GM19324 (cell line): ENCODE data around the gene KRTAP12-4.
"Not testable (repeated sequence)": the region's sequence is repeated elsewhere in the genome, so short reads cannot be mapped to it uniquely, and the experiment has no call there.

Source experiments
- ATAC-seq: cut with Tn5 transposase; IDR thresholded peaks from one replicate; pipeline ENCODE4 v1.9.1; 2021; ENCODE audit warnings: mild to moderate bottlenecking, moderate library complexity; ENCODE audit not compliant: unreplicated experiment, low FRiP score

KRTAP12-4 gene

GRCh38 chr21:44637018-44637850 is 17.2 kb downstream of the KRTAP12-4 start, which contains the start of gene KRTAP10-10:
Gene KRTAP10-10 (plus strand): TSS chr21:44637356. CDS start chr21:44637418, 62 bp downstream.
- ATAC-seq: no peak

DNA sequence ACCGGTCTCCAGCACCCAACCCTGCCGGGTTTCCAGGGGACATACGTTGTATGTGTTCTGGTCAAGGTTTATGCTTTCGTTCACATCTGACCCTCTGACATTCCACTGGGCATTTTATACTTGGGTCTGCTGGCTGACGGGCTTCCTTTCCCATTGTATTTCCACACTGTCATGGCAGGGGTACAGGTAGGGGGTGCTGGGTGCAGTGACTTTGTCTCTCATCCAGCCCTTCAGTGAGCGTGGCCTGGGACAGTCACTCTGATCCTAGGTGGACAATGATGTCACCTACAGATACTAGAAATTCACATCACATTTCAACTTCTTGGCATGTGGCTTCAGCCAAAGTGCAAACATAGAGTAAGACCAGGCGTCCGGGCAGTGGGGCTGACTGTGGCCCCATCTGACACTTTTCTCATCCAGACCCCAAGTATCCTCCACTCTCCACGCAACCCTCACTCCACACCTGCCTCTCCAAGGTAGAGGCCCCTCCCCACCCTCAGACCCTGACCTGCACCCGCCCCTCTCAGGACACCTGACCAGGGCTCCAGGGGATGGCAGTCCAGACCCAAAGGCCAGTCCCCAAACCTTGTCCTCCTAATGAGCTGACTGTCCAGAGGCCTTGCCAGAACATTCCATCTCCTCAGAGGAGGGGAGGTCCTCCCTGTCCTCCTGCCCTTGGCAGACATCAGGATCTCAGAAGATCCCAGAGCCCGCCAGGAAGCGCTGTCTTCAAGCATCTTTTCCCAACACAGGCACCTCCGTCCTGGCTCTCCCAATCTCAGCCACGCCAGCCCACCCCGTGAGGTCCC is 18.0 kb downstream of the KRTAP12-4 start:
- no peak for ATAC-seq

DNA sequence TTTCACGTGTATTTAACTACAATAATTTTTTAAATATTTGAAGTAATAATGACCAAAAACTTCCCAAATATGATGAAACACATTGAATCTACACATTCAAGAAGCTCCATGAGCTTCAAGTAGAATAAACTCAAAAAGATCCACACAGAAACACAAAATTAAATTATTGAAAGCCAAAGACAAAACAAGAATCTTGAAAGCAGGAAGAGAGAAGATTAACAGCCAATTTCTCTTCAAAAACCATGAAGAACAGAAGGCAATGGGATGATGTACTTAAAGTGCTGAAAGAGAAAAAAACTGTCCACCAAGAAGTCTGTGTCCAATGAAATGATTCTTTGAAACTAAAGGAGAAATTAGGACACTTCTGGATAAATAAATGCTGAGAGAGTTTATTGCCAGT is 22.4 kb downstream of the KRTAP12-4 start:
- ATAC-seq: no peak

DNA sequence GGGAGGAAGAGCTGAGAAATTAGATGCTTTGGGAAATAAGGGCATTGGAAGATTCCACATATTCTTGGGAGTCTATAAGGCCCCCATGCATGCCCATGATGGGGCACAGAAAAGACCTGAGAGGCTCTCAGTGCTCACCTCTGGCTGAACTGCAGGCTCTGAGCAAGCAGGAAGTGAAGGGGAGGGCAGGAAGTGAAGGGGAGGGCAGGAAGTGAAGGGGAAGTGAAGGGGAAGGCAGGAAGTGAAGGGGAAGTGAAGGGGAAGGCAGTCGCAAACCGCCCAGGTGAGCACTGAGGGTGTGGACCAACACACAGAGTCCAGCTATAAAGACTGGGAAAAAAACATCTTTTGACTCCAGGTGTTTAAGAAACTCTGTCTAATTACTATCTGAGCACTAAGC is 24.0 kb downstream of the KRTAP12-4 start:
- ATAC-seq: no peak

- ATAC-seq: no peak
Measured at GRCh38 chr21:44628707-44629391, 25.6 kb downstream of the KRTAP12-4 start.

DNA sequence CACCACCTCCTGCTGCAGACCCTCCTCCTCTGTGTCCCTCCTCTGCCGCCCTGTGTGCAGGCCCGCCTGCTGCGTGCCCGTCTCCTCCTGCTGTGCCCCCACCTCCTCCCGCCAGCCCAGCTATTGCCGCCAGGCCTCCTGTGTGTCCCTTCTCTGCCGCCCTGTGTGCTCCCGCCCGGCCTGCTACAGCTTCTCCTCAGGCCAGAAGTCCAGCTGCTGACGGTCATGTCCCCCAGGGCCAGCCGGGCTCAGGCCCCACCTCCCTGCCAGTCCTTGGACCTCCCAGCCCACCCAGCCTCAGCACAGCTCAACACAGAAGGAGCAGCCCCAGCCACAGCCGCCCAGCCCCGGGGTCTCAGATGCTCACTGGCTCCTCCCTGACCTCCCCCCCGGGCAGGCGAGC is 26.6 kb downstream of the KRTAP12-4 start:
- ATAC-seq: not testable (repeated sequence)

DNA sequence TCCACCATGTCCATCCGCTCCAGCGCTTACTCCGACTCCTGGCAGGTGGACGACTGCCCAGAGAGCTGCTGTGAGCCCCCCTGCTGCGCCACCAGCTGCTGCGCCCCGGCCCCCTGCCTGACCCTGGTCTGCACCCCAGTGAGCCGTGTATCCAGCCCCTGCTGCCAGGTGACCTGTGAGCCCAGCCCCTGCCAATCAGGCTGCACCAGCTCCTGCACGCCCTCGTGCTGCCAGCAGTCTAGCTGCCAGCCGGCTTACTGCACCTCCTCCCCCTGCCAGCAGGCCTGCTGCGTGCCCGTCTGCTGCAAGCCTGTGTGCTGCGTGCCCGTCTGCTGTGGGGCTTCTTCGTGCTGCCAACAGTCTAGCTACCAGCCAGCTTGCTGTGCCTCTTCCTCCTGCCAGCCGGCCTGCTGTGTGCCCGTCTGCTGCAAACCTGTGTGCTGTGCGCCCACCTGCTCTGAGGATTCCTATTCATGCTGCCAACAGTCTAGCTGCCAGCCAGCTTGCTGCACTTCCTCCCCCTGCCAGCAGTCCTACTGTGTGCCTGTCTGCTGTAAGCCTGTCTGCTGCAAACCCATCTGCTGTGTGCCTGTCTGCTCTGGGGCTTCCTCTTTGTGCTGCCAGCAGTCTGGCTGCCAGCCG is 27.2 kb downstream of the KRTAP12-4 start:
- ATAC-seq: not testable (repeated sequence)

- ATAC-seq: no peak
Measured at GRCh38 chr21:44626673-44627143, 27.8 kb downstream of the KRTAP12-4 start, which contains the start of gene KRTAP10-9. Gene KRTAP10-9 (plus strand): TSS chr21:44627093. CDS start chr21:44627172, 79 bp downstream.

DNA sequence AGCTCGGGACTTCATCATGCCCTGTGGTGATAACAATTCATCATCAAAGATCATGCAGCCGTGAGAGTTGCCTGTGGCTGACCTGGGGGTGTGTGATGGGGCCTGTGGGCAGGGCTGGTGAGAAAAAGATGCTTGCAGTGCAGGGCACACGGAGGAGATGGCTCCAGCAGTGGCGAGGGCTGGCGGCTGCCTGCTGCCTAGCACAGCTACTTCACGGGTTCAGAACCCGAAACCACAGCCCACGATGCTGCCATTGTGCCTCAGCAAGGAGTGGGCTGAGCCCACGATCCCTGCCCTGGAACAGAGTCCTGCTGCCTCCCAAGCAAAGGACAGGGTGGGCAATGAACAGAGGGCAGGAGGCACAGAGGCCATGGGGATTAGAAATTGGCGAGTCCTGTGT is 28.2 kb downstream of the KRTAP12-4 start:
- ATAC-seq: no peak

DNA sequence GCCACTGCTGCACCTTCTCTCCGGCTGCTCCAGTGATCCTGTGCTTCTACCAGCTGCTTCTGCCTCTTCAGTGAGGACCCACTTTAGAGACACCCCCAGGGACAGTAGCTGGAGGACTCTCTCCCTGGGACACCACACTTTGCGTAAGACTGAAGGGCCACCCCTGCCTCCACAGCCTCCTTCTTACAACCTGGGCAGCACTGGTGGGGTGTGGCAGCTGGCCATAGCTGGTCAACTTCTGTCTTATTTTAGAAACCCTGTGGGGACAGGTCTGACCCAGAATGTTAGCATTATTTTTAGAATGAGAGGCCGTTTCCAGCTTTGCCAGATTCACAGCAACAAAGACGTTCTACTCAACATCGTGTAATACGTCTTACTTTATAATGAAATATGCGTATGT is 28.7 kb downstream of the KRTAP12-4 start:
- no peak for ATAC-seq

DNA sequence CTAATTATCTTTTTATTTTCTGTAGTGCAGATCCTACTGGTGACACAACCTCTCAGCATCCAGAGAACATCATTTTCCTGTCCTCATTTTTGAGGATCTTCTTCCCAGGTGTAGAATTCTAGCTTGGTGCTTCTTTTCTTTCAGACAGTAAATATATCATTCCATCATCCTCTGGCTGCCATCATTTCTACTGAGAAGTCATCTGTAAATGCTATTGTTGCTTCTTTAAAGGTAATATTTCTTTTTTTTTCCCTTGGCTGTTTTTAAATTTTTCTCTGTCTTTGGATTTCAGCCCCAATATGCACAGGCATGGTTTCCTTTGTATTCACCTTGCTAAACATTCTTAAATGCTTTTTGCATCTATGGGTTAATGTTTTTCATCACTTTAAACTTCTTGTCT is 30.9 kb downstream of the KRTAP12-4 start:
- ATAC-seq: no peak

GRCh38 chr21:44619886-44620285 is 34.6 kb downstream of the KRTAP12-4 start:
- no peak for ATAC-seq

DNA sequence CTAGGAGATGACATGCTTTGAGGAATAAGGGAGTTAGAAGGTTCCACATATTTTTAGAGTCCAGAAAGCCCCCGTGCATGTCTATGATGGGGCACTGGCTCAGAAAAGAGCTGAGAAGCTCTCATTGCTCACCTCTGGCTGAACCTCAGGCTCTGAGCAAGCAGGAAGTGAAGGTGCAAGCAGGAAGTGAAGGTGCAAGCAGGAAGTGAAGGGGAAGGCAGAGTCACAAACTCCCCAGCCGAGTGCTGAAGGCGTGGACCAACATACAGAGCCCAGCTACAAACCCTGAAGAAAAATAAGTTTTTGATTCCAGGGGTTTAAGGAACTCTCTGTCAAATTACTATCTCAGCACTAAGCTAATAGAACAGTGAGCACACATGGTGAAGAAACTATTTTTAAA is 35.5 kb downstream of the KRTAP12-4 start:
- no peak for ATAC-seq

DNA sequence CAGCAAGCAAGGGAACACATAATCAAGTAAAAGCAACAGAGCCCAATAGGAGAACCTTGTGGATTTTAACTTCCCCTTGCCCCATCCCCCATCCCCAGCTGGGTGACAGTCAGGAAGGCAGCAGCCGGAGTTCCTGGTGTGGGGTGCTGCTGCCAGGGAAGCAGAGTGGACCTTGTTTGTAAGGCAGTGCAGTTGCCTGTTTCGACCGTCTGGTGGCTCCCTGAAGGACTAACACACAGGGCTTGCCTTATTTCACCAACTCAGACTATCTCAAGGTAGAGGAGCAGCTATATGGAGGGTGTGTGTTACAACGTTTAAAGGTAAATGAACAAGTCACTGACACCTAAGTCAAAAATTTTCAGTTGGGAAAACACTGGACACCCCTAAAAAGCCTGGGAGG is 36.0 kb downstream of the KRTAP12-4 start:
- ATAC-seq: no peak

DNA sequence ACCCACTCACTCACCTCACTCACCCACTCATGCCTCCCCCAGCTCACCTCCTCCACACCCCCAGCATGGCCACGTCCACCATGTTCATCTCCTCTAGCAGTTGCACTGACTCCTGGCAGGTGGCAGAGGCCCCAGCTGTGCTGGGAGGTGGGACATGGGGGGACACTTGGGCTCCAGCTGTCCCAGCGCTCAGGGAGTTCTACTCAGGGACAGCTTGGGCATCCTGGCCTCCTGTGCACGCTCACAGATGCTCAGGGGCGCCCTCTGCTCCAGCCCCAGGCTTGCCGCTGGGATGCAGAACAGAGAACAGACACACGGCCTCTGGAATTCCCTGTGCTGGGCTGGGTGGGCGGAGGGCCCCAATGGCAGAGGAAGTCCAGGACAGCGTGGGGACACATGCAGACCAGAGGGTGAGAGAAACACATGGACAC is 37.4 kb downstream of the KRTAP12-4 start:
- ATAC-seq: no peak

GRCh38 chr21:44616591-44616926 is 37.9 kb downstream of the KRTAP12-4 start:
- no peak for ATAC-seq

DNA sequence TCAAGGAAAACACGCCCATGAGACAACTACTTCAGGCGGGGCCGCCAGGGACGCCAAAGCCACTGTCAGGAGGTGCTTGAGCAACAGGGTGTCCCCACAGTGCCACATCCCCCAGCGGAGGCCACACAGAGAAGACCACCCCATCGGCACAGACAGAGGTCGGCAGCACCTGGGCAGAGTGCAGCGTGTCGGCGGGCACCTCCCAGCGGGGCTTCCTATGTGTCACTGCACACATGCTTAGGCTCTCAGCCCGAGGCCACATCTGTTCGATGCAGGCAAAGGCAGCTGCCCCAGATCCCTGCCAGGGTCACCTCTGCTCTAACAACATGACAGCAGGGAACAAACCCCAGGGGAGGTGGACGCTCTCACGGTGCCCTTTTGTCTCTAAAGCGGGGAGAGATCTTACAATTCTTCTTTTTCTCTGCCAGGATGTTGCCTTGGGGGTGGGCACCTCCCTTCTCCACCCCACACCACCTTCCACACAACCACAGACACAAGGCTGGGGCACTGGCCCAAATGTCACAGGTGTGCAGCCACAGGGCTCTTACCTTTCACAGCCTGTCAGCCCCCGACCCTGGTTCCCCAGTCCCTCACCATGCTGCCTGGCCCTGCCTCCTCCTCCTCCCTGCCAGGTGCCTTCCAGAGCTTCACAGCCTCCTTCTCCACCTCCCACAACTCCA is 38.4 kb downstream of the KRTAP12-4 start:
- no peak for ATAC-seq

- no peak for ATAC-seq
Measured at GRCh38 chr21:44615466-44615865, 39.0 kb downstream of the KRTAP12-4 start.

DNA sequence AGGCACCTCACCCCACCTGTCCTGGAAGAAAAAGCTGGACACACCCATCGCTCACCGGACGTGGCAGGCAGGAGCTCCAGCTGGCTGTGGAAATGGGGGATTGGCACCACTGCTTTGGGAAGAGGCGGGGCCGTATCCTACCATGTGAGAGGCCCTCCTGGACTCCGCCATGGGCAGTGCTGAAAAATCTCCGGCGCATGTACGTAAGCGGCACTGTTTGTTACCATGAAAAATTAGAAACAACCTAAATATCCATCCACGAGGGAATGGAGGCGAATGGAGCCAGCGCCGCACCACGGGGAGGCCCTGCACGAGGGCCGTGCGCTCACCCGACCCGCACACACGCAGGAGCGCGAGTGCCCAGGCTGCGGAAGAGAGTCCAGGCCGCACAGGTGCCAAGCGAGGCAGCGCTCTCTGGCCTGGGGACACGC is 39.5 kb downstream of the KRTAP12-4 start:
- no peak for ATAC-seq

DNA sequence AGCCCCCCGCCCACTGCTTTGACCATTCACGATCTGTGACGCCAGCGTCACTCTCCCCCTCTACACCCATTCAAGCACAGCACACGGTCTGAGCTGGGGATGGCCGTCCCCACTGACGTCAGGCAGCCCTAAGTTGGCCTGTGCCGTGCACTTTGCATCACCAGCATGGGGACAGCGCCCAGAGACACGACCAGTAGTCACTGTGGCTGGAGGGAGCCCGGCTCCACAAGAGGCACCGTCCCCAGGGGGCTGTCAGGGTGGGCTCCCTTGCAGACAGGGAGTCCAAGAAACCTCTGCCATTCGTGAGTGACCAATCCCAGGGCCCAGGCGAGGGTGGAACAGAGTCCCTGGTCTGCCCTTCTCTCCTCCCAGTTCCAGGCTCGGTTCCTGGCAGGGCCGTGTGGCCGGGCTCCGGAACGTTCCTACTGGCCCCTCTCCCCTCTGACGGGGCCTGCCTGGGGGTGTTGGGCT is 40.3 kb downstream of the KRTAP12-4 start:
- no peak for ATAC-seq
